CD4-positive, alpha-beta T cell treated with Interleukin-2 at 100 ng/mL for 4 hours (primary cell): ENCODE results near the gene ALDH3B2.
A peak's percentile ranks its signal among the peaks of the same experiment; 100 is the strongest.
"Not testable (repeated sequence)": the region's sequence is repeated elsewhere in the genome, so short reads cannot be mapped to it uniquely, and the experiment has no call there.

Source experiments
- DNase-seq: peaks from one replicate; pipeline ENCODE4 v3.0.0-alpha.2; 2020; ENCODE audit warnings: low spot score

Gene ALDH3B2, protein sequence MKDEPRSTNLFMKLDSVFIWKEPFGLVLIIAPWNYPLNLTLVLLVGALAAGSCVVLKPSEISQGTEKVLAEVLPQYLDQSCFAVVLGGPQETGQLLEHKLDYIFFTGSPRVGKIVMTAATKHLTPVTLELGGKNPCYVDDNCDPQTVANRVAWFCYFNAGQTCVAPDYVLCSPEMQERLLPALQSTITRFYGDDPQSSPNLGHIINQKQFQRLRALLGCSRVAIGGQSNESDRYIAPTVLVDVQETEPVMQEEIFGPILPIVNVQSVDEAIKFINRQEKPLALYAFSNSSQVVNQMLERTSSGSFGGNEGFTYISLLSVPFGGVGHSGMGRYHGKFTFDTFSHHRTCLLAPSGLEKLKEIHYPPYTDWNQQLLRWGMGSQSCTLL

DNA sequence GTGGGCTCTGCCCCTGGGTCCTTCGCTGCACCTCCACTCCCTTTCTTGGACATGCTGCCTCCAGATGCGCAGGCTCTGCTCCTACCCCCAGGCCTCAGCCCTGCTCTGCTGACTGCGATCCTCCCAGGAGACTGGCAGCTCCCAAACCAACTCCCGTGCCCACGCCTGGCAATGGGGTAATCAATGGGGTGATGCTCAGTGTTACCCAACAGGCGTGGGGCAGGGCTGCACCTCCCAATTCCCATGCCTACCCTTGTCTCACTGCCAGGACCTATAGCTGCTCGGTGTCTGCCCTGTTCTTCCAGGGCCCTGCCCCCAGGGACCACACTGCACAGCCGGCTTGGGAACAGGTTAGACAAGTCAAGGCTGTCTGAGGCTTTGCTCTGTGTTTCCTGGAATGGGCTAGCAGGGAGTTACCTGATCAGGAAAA is at the start of gene ALDH3B2:
TSS of gene ALDH3B2 (minus strand) at position 182 of the 430 bp plus-strand sequence. CDS start 7,688 bp downstream, outside the sequence.
- no peak for DNase-seq

DNA sequence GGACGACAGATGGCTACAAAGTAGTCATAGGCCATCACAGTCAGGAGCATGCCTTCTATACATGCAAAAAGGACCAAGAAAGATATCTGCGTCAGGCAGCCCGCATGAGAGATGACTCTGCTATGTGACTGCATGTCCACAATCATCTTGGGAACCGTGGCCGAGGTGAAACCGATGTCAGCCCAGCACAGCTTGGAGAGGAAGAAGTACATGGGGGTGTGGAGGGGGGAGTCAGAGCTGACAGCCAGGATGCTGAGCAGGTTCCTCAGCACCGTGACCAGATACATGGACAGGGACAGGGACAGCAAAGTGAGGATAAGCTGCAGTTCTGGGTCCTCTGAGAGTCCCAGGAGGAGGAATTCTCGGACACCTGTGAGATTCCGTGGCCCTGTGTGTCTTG is 48.6 kb upstream of the ALDH3B2 start:
- not testable (repeated sequence) for DNase-seq

DNA sequence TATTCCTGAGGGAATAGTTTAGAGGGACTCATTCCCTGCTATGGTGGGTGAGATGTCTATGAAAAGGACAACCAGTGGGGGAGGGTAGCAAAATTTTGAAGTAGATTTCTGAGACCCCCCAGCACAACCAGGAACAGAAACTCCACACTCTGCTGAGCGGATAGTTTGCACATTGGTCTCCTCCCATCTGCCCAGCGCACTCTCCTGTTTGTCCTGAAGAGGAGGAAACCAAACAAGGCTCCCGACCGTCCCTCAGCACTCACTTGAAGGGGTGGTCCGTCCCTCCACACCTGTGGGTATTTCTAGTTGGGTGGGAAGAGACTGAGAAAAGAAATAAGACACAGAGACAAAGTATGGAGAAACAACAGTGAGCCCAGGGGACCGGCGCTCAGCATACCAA is 41.8 kb upstream of the ALDH3B2 start:
- DNase-seq, result not testable (repeated sequence)

DNA sequence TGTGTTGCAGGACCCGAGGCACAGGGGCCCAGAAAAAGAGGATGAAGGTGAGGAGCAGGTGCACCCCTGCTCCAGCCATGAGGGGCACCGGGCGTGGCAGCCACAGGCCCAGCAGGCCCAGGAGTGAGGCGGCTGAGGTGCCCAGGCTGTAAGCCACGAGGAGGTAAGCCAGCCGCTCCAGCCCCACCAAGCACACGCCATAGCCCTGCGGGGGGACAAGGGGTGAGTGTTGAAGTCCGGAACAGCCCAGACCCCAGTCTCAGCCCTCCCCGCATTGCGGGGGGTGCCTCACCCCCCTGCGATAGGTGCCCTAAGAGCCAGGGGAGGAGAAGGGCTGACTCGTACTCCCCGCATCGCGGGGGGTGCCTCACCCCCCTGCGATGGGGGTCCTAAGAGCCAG is 41.4 kb upstream of the ALDH3B2 start:
- not testable (repeated sequence) for DNase-seq

DNA sequence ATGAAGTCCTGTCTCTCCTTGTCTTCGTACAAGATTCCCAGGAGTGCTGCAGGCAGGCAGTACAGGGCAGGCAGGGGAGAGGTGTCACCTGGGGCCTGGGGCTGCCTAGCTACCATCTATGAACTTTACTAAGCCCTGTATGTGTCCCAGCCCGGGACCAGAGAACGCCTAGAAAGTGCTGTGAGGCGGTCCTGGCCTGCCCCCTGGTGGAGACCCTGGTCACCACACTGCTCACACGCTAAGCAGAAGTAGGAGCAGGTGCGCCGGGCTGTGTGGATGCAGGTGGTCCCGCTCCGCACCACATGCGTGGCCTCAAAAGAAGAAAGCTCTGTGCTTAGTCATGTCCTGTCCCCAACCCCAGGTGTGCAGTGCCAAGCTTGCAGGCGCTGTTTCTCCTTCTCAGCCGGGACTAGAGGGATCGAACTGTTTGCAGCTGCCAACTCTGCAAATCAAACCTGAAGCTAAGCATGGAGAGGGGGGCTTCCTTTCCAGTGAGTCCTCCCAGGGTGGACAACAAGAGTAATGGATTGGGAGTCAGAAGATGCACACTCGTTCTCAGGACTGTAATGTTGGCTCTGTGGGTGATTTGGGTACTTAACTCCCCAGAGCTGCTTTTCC is 39.6 kb upstream of the ALDH3B2 start:
- peak; percentile 51 for DNase-seq

DNA sequence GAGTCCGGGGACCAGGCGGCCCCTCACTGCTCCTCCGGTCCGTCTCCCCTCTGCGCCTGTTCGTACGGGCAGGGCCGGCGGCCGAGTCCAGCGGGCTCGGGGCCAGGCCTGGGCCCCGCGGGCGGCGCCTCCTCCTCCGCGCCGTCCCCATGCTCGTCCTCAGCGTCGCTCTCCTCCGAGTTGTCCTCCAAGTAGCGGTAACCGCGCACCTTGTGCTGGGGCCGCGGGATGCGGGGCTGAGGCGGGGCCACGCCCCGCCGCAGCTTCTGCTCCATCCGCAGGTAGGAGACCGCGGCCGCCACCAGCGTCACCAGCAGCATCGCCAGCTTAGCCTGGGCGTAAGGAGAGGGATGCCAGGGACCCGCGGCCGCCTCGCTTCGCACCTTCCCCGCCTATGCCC is 37.3 kb upstream of the ALDH3B2 start:
- DNase-seq, result not testable (repeated sequence)

DNA sequence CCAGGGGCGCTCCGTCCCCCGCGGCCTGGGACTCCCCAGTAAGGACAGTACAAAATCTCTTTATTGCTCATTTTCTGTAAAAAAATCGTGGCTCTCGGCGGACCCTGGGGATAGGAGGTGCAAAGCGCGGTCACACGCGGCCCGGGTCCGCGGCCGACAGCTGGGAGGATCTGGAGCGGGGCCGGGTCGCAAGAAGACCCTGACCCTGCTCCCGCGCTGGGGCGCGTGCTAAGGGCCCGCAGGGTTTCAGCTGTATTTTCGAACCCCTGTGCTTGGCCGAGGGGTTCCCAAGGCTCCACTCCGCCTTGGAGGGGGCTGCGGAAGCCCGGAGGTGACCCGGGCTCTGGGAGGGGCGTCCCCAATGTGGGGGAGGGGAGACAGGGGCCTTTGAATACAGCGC is 36.8 kb upstream of the ALDH3B2 start:
- DNase-seq, result not testable (repeated sequence)

DNA sequence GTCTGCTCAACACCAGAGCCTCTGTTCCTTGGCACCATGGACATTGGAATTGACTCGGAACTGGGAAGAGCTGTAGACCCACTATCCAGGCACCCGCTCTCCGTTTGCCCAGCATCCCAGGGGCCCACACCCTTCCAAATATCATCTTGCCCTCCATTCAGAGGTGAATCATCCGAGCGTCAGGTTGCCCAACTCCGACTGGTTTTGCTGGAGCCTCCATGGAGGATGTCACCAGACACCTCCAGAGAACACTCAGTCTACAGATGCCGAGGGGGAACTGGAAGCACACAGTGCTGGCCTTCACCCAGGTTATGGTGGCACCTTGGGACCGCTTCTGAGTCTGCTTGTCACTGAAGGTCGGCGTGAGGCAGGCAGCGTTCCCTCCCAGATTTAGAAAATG is 35.4 kb upstream of the ALDH3B2 start:
- not testable (repeated sequence) for DNase-seq

DNA sequence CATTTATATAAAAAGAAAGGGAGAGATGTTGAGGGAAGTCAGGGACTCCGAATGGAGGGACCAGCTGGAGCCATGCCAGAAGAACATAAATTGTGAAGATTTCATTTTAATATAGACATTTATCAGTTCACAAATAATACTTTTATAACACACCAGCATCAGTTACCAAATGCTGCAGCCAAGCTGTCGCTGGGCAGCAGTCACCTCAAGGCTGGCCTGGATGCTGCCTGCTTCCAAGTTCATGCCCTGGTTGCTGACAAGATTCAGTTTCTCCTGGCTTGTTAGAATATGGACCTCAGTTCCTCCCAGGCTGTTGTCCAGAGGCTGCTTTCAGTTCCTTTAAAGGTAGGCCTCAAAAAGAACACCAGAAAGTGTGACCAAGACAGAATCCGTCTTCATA is 30.8 kb upstream of the ALDH3B2 start:
- no peak for DNase-seq

DNA sequence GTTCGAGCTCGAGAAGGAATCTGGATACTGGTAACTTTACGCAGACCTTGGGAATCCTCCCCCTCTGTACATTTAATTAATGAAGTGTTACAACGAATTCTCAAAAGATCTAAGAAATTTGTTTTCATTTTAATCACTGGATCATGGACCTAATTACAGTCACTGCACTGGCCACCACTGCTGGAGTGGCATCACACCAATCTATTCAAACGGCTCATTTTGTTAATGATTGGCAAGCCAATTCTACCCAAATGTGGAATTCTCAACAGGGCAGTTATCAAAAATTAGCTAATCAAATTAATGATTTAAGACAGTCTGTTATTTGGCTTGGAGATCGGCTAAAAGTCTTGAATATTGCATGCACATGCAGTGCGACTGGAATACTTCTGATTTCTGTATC is 30.1 kb upstream of the ALDH3B2 start:
- DNase-seq, result no peak

DNA sequence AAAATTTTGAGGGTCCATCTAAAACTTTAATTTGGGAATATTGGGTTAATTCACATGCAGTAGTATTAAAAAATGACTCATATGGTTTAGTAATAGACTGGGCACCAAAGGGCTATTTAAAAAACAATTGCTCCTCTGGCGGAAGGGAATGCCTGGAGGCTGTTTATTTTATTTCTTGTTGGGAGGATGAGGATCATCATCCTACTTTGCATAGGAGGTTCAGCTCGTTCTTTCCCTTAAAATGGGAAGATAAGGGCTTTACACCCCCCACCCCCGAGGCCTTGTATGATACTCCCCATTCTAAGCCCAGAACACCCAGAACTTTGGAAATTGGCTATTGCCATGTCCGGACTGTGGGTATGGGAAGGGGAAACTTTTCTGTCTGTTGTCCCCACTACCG is 29.3 kb upstream of the ALDH3B2 start:
- DNase-seq, result not testable (repeated sequence)

DNA sequence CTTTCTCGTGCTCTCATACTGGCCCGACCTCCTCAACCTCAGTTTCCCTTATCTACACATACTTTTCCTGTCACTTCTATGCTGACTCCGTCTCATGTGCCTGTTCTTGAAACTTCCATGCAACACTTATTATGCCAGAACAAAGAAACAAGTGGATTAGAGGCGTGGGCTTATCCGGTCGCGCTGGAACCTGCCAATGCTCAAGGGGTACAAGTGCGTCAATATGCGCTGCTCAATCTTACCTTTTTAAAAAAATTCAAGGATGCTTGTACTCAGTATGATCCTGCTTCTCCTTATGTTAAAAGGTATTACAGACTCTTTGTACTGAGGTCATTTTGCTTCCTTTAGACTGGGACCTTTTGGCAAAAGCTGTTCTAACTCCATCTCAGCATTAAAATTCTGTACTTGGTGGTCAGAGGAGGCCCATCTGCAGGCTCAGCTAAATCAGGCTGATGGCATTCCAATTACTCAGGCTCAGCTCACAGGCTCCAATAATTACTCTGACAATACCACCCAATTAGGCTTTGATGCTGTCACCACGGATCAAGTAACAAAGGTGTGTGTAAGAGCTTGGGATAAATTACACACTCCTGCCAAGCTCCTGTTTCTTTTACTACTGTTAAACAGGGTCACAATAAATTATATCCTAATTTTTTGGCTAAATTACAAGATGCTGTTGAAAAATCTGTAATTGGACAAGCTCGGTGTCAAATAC is 26.3 kb upstream of the ALDH3B2 start:
- no peak for DNase-seq

DNA sequence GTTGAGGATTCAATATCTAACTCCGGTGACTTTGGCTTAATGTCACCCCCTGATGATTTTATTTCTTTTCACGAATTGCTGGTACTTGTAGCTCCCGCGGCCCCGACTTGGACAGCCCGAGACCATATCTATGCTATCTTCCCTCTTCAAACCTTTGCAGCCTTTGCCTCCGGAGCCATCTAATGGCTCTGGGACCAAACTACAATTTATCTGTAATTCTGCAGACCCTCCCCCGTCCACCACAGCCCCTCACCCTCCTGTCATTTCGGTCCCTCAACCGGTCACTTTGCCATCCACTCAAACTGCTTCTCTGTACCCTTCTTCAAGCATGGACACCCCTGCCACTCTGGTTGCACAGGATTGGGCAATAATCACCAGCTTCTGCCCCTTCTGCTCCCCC is 25.7 kb upstream of the ALDH3B2 start:
- no peak for DNase-seq

DNA sequence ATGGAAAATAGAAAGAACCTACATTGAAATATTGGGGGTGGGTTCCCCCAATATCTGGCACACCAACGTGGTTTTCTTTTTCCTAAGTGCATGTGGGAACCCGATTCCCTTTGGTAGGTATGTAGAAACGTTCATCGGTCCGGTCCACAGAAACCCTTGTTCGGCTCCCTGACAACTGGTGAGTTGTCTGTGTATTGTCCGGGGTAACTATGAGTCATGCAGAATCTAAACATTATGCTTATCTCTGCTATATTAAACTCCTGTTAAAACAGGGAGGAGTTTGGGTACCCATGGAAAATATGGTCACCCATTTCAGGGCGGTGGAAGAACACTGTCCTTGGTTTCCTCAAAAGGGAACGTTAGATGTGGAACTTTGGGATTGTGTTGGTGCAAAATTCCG is 25.1 kb upstream of the ALDH3B2 start:
- no peak for DNase-seq

DNA sequence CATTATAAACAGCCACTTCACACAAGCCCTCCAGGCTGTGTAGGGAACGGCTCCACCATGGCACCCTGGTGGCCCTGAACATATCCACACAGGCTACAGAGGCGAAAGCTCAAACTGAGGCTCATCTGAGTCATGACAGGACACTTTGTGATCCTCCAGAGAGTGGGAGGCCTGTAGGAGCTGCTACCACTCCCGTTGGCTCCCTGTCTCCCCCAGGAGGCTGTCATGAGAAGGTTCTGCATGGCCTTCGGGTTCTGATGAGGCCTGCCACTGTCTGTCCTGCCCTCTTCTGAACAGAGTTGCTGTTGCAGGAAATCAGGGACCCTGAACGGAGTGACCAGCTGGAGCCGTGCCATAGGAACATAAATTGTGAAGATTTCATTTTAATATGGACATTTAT is 23.8 kb upstream of the ALDH3B2 start:
- DNase-seq, result no peak

DNA sequence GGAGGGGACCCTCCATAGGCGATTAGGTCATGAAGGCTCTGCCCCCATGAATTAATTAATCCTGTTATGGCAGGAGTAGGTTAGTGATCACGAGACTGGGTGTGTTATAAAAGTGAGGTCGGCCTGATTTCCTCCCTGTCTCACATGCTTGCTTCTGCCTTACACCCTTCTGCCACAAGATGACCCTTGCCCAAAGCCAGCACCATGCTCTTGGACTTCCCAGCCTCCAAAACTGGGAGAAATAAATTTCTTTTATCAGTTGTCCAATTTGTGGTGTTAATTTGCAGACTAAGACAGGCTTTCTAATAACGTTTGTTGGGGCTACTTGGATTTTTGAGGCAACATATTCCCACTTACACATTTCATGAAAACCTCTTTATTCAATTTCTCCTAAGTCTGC is 23.4 kb upstream of the ALDH3B2 start:
- DNase-seq, result no peak

DNA sequence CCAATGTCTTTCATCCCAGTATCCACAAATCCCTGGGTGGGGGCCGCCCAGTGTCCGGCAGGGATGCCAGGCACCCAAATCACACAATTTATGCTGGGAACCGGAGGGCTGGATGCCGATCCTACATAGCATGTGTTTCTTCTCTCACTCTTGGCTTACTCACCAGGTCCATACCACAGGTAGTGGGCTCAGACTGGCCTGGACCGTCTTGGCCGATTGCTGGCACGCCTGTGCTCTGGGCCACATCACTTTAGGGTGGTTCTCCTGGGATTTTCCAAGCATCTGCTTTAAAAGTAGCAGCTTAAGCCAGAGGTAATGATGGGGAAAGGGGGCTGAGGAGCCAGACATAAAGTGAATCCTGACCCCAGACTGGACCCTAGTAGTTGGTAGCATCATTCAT is 22.6 kb upstream of the ALDH3B2 start:
- DNase-seq, result no peak

DNA sequence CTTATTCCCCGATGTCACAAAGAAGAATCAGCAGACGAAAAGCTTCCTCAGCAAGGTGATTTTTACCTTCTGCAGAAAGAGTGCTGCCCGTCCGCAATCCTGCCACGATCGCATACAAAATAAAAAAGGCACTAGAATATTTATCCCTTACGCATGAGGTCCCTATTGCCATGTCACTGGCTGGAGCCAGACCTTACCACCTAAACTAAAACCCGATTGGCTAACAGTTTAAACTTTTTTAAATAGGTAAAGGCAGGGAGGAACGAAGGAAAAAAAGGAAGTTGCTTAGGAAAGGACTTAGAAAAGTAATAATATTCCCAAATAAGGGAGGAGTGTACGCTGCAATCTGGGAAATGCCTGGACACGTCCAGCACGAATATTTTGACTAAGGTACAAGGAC is 21.2 kb upstream of the ALDH3B2 start:
- DNase-seq, result no peak

DNA sequence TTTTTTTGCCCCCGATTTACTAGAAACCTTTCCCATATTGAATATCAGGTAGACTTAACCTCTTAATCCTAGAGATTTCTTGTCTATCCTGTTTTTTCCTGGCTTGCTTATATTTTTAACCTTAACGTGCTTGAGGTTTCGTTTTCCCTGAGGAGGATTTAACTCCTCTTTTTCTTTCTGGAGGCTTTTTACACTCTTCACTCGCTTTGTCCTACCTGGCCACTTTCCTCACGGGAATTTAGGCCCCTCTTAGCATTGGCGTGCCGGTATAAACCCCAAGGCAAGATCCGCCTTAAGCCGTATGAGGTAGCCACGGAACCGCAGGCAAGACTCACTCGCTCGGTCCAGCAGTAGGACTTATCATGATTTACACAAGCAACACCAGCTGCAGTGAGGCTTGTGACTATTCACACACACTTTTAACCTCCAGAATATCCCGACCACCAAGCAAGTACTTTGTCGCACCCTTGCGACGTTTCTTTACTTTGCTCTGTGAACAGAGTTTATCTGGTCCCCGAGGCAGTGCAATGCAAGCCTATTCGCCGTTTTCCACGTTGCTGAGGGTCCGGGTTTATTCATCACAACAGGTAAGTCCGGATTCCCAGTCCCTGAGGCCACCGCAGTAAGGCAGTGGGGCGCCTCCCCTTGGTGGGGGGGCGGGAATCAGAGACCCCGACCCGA is 20.6 kb upstream of the ALDH3B2 start:
- DNase-seq, result no peak

DNA sequence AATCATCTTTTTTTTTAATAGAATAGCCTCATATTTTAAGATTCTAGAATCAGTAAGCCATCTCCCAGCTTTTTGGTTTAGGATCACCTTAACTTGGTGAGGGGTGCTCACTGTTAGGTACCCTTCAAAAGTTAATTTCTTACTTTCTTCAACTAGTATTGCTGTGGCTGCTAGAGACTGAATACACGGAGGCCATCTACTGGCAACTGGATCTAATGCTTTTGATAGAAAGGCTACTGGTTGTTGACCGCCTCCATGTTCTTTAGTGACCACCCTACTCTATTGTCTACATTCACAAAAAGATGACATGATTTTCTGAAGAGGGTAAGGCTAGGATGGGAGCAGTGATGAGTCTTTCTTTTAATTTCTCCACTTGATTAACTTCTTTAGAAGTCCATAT is 16.7 kb upstream of the ALDH3B2 start:
- no peak for DNase-seq

DNA sequence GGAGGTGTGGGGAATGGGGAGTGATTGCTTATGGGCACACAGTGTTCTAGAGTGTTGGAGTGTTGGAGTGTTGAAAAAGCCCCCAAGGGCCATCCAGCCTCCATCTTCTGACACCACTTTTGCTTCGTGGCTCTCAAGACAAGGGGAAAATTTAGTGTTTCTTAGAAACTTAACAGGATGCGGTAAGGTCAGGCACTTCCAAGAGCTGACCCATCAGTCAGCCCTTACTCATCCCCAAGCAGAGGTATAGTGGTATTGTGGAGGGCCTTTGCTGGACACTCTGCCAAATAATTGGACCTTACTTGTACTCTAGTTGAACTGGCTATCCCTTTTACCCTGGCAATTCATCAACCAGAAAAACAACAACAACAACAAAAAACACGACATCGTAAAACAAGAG is 14.8 kb upstream of the ALDH3B2 start:
- no peak for DNase-seq

DNA sequence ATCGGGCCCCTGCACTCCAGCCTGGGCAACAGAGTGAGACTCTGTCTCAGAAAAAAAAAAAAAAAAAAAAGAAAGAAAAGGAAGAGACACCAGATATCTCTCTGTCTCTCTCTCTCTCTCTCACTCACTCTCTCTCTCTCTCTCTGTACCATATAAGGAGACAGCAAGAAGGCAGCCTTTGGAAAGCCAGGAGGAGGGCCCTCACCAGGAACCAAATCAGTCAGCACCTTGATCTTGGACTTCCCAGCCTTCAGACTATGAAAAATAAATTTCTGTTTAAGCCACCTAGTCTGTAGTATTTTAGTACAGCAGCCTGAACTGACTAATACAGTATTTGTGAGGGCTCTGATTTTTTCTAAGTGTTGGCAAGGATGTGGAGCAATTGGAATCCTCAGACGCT is 13.6 kb upstream of the ALDH3B2 start:
- no peak for DNase-seq
